HepG2 (cell line): ENCODE measurements around the gene WWTR1.

ENCODE experiments used
- CAMTA2 ChIP-seq: sonication (generic); formaldehyde crosslinking; IDR thresholded peaks from 2 replicates; pipeline ENCODE4 v1.4.0; 2020; ENCODE audit warnings: mild to moderate bottlenecking, missing genetic modification reagents, borderline replicate concordance
- HOXA7 ChIP-seq: sonication (generic); formaldehyde crosslinking; IDR thresholded peaks from 2 replicates; pipeline ENCODE4 v1.8.1; 2022; ENCODE audit warnings: mild to moderate bottlenecking, missing genetic modification reagents, moderate library complexity
- KLF6 ChIP-seq: IDR thresholded peaks from 2 replicates; pipeline ENCODE4 v1.8.0; 2016; ENCODE audit warnings: missing biosample characterization, missing genetic modification reagents
- MXI1 ChIP-seq: IDR thresholded peaks from 3 replicates; pipeline ENCODE4 v1.6.1; 2012; ENCODE audit warnings: low read depth, low read length, inconsistent platforms, borderline replicate concordance
- POLR2A ChIP-seq, 2 experiments: IDR thresholded peaks; 2 replicates each; pipeline ENCODE4 v1.6.1; 2011; ENCODE audit warnings: low read depth in 2 of 2, low read length in 2 of 2, mild to moderate bottlenecking in 1 of 2, moderate library complexity in 1 of 2; ENCODE audit not compliant: insufficient read depth in 1 of 2
- POLR2AphosphoS2 ChIP-seq: IDR thresholded peaks from 2 replicates; pipeline ENCODE4 v1.6.1; 2011; ENCODE audit warnings: low read depth, low read length, improper control_type of control experiment
- REPIN1 ChIP-seq: sonication (generic); formaldehyde crosslinking; IDR thresholded peaks from 2 replicates; pipeline ENCODE4 v1.8.0; 2022; ENCODE audit warnings: missing genetic modification reagents, low read depth, mild to moderate bottlenecking, borderline replicate concordance
- TSC22D2 ChIP-seq: sonication (generic); formaldehyde crosslinking; IDR thresholded peaks from 2 replicates; pipeline ENCODE4 v1.5.1; 2020; ENCODE audit warnings: missing genetic modification reagents, mild to moderate bottlenecking, borderline replicate concordance
- ZNF550 ChIP-seq: sonication (generic); formaldehyde crosslinking; IDR thresholded peaks from 2 replicates; pipeline ENCODE4 v1.4.0; 2020; ENCODE audit warnings: mild to moderate bottlenecking, missing genetic modification reagents, borderline replicate concordance
- TF ChIP-seq, protein P1 (sequence below): sonication (generic); formaldehyde crosslinking; IDR thresholded peaks from 2 replicates; pipeline ENCODE4 v1.4.0; 2020; ENCODE audit warnings: missing genetic modification reagents
- TF ChIP-seq, protein P2 (sequence below): sonication (generic); formaldehyde crosslinking; conservative IDR thresholded peaks from 2 replicates; pipeline ENCODE4 v1.4.0; 2020; ENCODE audit warnings: mild to moderate bottlenecking, missing genetic modification reagents, moderate library complexity

DNA sequence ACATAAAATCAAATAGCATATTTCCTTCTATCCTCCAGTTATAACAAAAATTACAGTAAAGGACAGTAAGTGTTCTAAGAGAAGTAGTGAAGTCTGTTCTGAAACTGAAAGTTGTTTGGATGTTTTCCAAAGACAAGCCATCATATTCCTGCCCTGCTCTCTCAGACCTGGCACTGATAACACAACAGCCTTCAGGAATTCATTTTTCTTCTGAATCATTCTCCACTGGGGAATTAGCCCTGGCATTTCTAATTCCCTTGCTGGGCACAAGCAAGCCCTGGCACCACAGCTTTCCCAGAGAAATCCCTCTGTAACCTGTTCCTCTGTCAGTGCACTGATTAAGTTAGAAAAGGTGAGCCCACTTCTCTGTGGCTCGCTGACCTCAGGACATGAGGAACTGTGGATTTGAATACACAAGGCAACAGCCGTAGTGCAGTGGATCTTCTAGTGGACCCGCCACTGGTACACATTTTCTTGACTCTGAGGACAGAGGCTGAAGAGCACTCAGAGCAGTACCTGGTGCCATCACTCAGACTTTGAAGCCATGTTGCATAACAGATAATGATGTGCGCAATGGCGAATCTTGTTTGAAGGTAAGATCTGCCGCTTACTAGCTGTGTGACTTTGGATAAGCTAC is 61.6 kb downstream of the WWTR1 start:
- TF ChIP-seq HOXA7 (CRISPR knock-in tag) (no peak), REPIN1 (CRISPR knock-in tag) (no peak), MXI1 (no peak), KLF6 (CRISPR knock-in tag) (no peak), POLR2A (IDR thresholded peaks at IDR 0.05; ENCODE audit: insufficient read depth in 1 of 2, low read depth in 2 of 2, low read length in 2 of 2) (no peak), TSC22D2 (no peak), CAMTA2 (no peak), POLR2AphosphoS2 (no peak), ZNF550 (CRISPR knock-in tag) (no peak)
- TF ChIP-seq, protein P1, sequence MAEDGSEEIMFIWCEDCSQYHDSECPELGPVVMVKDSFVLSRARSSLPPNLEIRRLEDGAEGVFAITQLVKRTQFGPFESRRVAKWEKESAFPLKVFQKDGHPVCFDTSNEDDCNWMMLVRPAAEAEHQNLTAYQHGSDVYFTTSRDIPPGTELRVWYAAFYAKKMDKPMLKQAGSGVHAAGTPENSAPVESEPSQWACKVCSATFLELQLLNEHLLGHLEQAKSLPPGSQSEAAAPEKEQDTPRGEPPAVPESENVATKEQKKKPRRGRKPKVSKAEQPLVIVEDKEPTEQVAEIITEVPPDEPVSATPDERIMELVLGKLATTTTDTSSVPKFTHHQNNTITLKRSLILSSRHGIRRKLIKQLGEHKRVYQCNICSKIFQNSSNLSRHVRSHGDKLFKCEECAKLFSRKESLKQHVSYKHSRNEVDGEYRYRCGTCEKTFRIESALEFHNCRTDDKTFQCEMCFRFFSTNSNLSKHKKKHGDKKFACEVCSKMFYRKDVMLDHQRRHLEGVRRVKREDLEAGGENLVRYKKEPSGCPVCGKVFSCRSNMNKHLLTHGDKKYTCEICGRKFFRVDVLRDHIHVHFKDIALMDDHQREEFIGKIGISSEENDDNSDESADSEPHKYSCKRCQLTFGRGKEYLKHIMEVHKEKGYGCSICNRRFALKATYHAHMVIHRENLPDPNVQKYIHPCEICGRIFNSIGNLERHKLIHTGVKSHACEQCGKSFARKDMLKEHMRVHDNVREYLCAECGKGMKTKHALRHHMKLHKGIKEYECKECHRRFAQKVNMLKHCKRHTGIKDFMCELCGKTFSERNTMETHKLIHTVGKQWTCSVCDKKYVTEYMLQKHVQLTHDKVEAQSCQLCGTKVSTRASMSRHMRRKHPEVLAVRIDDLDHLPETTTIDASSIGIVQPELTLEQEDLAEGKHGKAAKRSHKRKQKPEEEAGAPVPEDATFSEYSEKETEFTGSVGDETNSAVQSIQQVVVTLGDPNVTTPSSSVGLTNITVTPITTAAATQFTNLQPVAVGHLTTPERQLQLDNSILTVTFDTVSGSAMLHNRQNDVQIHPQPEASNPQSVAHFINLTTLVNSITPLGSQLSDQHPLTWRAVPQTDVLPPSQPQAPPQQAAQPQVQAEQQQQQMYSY (CRISPR knock-in tag) = no peak
- TF ChIP-seq, protein P2, sequence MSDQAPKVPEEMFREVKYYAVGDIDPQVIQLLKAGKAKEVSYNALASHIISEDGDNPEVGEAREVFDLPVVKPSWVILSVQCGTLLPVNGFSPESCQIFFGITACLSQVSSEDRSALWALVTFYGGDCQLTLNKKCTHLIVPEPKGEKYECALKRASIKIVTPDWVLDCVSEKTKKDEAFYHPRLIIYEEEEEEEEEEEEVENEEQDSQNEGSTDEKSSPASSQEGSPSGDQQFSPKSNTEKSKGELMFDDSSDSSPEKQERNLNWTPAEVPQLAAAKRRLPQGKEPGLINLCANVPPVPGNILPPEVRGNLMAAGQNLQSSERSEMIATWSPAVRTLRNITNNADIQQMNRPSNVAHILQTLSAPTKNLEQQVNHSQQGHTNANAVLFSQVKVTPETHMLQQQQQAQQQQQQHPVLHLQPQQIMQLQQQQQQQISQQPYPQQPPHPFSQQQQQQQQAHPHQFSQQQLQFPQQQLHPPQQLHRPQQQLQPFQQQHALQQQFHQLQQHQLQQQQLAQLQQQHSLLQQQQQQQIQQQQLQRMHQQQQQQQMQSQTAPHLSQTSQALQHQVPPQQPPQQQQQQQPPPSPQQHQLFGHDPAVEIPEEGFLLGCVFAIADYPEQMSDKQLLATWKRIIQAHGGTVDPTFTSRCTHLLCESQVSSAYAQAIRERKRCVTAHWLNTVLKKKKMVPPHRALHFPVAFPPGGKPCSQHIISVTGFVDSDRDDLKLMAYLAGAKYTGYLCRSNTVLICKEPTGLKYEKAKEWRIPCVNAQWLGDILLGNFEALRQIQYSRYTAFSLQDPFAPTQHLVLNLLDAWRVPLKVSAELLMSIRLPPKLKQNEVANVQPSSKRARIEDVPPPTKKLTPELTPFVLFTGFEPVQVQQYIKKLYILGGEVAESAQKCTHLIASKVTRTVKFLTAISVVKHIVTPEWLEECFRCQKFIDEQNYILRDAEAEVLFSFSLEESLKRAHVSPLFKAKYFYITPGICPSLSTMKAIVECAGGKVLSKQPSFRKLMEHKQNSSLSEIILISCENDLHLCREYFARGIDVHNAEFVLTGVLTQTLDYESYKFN = no peak
